Right hindlimb (tissue), 1 donor: ENCODE data around the gene BFSP2.

Source experiments
- DNase-seq: peaks from one replicate; pipeline ENCODE4 v3.0.0-alpha.2; 2018

BFSP2 gene

GRCh38 chr3:133400006-133400515, at the start of gene BFSP2:
Gene BFSP2 (plus strand): TSS chr3:133400056. CDS start chr3:133400084, 28 bp downstream.
- no peak for DNase-seq

- no peak for DNase-seq
These were observed 45.1 kb upstream of the BFSP2 start for GRCh38 chr3:133354721-133355120.

GRCh38 chr3:133360476-133360875, 39.4 kb upstream of the BFSP2 start:
- DNase-seq: no peak

- no peak for DNase-seq
These were observed 38.8 kb upstream of the BFSP2 start for GRCh38 chr3:133361011-133361410.

GRCh38 chr3:133361435-133361834, 38.4 kb upstream of the BFSP2 start:
- no peak for DNase-seq

- no peak for DNase-seq
These were observed 37.3 kb upstream of the BFSP2 start for GRCh38 chr3:133362539-133362938.

GRCh38 chr3:133364704-133365103, 35.2 kb upstream of the BFSP2 start:
- no peak for DNase-seq

GRCh38 chr3:133366921-133367320, 32.9 kb upstream of the BFSP2 start:
- DNase-seq: no peak

- no peak for DNase-seq
These were observed 32.5 kb upstream of the BFSP2 start for GRCh38 chr3:133367403-133367802.

GRCh38 chr3:133367956-133368355, 31.9 kb upstream of the BFSP2 start:
- no peak for DNase-seq

- no peak for DNase-seq
These were observed 31.3 kb upstream of the BFSP2 start for GRCh38 chr3:133368371-133369067.

- no peak for DNase-seq
These were observed 30.8 kb upstream of the BFSP2 start for GRCh38 chr3:133369068-133369440.

- no peak for DNase-seq
These were observed 28.7 kb upstream of the BFSP2 start for GRCh38 chr3:133371181-133371580.

- no peak for DNase-seq
These were observed 28.2 kb upstream of the BFSP2 start for GRCh38 chr3:133371676-133372075.

GRCh38 chr3:133374708-133375402, 25.0 kb upstream of the BFSP2 start:
- no peak for DNase-seq

GRCh38 chr3:133375403-133375745, 24.5 kb upstream of the BFSP2 start:
- DNase-seq: no peak

- DNase-seq: no peak
These were observed 23.0 kb upstream of the BFSP2 start for GRCh38 chr3:133376810-133377209.

- DNase-seq: peak; percentile 43
These were observed 22.5 kb upstream of the BFSP2 start for GRCh38 chr3:133377396-133377795.

- DNase-seq: no peak
These were observed 19.9 kb upstream of the BFSP2 start for GRCh38 chr3:133379926-133380325.

- DNase-seq: no peak
These were observed 19.2 kb upstream of the BFSP2 start for GRCh38 chr3:133380481-133381225.

GRCh38 chr3:133381346-133382109, 18.3 kb upstream of the BFSP2 start:
- DNase-seq: no peak

GRCh38 chr3:133383175-133383574, 16.7 kb upstream of the BFSP2 start:
- no peak for DNase-seq

GRCh38 chr3:133383741-133384140, 16.1 kb upstream of the BFSP2 start:
- no peak for DNase-seq
